ENCODE data around the gene SP6.

SP6 gene

DNA sequence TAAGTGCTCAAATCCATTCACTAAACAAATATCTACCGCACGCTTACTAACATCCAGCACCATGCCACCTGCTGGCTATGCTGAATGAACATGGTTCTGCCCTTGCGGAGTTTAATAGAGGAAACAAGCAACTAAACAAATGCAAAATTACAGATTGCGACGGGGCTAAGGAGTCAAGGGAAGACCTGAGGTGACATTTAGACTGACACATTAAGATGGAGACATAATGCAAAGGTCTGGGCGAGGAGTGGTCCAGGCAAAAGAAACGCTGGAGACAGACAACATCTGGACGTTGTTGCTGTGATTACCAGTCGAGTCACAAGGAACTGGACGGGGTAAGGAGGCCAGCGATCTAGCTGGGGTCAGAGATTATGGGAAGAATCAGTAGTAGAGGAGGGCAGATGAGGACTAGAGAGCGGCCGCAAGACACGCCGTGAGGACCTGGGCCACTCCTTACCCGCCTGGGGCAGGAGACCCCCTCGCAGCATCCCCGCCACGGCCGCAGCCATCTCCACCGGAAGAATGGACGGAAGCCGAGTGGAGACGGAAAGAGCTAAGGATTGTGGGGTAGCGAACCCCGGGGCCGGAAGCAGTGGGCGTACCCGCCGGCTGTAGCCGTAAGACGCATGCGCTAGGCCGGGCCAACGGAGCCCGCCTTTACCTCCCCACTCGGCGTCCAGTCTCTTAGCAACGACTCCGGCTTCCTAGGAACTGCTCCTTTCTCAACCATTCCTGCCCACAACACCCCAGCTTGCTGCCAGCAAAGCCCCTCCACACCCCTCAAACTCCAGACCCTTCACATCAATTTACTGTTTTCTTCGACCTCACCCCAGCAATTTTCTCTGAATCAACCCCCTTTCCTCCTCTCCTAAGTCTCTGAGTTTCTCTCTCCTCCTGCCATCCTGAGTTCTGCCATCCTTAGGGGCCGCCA, 19.7 kb downstream of the SP6 start, which contains the start of the genes LRRC46 and MRPL10:
LRRC46 (plus strand) TSS at position 668 of the 931 bp plus-strand sequence. CDS start 320 bp downstream, outside the sequence.
MRPL10 (minus strand) TSS at position 539 of the 931 bp plus-strand sequence; CDS start at position 509, 30 bp downstream.
- peak; percentile 91 for DNase-seq

GRCh38 chr17:47830396-47831002, 20.5 kb downstream of the SP6 start:
- no peak for DNase-seq

- peak; percentile 32 for DNase-seq
Measured at GRCh38 chr17:47829870-47830269, 21.1 kb downstream of the SP6 start.

DNA sequence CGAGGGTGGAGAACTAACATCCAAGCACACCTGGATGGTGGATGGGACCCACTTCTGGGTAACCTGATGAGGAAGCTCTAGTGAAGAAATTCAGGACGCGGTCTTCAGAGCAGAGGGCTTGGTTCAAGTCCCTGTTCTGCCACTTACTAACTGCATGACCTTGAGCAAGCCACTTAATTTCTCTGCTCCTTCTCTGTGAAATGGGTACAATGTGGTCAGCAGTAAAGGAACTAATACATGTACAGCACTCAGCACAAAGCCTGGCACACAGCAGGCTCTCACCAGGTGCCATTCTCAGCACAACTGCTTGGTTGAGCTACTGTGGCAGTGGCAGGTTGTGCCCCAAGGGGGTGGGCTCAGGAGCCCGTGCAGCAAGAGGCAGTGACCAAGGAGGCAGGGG, 27.4 kb downstream of the SP6 start:
- no peak for DNase-seq

- DNase-seq: no peak
Measured at GRCh38 chr17:47822785-47823184, 28.2 kb downstream of the SP6 start.

DNA sequence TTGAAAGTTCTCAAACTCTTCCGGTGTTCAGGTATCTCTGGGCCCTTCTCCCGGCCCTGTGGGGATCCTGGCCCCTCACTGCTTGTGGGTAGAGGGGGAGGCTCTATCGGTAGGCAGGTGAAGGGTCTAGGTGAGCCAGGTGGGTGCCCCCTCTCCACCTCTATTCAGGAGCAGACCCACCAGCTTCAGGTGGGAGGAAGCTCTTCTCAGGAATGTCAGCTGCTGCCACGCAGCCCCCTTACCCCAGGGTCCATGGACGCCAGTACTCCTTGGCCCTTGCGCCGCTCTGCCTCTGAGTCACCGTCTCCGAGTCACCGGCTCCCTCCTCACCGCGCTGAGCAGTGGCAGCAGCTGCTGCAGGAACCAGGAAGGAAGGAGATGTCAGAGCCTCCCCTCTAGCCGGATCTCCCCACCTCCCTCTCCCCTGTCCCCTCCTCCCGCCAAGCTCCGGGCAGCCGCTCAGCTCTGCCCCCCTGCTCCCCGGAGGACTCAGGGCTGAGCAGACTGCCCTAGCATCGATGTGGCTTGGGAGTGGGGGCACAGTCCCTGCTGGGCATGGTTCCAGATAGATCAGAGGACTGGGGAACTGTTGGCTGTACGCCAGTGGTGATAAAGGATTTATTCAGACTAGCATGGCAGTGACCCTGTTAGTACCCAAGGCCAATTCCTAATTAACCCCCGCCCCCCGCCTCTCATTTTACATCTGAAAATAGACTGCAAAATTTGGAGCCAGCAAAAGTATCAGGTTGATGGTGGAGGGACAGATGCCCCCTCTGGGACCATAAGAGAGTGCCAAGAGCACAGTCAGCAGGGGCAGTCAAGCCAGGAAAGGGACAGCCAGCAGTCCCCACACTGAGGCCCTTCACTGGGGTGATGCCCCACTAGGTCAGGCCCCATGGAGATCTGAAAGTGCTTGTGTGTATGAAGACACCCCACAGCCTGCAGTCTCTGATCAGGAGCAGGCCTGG, 29.3 kb downstream of the SP6 start, which contains the start of gene OSBPL7:
OSBPL7 (minus strand) TSS at position 371 of the 968 bp plus-strand sequence. CDS start 1,516 bp downstream, outside the sequence.
- peak; percentile 79 for DNase-seq

DNA sequence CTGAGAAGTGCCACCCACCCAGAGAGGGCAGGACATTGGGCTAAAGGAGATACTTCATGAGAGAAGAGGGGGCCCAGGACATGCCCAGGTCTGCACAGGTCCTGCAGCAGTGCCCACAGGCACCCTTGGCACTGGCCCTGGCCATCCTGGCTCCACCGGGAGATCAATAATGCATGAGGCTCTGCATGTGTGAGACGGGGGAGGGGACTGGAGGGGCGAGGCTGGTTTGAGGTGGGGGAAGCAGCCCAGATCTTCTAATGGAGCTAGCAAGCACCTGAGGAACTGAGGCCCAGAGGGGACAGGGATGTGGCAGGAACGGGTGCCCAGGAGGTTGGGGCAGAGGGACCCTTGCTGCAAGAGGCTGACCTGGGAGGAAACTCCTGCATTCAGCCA, 29.9 kb downstream of the SP6 start:
- DNase-seq: no peak

DNA sequence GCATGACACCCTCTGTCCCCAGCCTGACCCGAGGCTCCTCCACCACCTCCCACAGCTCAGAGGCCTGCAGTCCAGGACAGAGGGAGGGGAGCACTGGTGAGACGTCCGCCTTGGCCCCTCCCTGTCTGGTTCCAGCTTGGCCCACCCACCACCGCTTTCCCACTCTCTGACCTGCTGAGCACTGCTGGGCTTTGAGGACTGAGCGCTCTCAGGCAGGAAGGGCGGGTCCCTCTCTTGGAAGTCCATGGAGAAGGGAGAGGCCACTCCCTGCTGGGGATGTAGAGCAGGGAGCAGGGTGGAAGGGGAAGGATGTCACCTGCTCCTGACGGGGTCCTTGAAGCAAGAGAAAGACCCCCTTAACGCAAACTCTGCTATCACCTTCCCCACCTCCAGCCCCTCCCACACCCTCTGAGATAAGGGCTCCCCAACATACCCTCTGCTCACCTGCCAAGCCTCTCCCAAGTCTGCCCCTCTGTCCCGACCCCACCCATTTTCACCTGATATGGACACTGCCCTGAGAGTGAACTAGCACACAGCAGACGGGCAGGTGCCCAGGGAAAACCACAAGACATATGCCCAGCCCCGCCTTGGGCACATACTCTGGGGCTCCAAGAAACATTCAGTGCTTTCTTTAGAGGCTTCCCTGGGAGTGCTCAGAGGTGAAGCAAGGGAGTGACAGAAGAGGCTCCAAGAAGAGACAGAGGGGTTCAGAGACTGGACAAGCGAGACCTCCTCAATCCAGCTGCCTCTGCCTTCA, 30.8 kb downstream of the SP6 start:
- DNase-seq: no peak

- no peak for DNase-seq
Measured at GRCh38 chr17:47819475-47819874, 31.5 kb downstream of the SP6 start.

GRCh38 chr17:47818002-47818695, 32.8 kb downstream of the SP6 start:
- DNase-seq: no peak

DNA sequence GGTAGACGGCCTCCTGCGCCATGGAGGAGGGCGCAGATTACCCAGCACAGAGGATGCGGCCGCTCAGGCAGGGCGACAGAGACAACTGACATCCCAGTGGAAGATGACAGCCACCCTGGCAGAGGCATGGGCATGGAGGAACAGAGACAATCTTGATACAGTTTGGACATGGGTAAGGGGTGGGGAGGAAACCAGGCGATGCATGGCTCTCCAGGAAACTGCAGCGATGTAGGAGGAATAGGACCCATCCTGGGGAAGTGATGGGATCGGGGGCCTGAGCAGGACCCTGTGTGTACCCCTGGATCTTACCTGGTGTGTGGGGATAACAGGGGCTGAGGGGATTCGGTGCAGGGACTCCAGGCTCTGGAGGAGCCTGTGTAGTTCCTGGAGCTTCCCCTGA, 34.0 kb downstream of the SP6 start:
- DNase-seq: no peak

DNA sequence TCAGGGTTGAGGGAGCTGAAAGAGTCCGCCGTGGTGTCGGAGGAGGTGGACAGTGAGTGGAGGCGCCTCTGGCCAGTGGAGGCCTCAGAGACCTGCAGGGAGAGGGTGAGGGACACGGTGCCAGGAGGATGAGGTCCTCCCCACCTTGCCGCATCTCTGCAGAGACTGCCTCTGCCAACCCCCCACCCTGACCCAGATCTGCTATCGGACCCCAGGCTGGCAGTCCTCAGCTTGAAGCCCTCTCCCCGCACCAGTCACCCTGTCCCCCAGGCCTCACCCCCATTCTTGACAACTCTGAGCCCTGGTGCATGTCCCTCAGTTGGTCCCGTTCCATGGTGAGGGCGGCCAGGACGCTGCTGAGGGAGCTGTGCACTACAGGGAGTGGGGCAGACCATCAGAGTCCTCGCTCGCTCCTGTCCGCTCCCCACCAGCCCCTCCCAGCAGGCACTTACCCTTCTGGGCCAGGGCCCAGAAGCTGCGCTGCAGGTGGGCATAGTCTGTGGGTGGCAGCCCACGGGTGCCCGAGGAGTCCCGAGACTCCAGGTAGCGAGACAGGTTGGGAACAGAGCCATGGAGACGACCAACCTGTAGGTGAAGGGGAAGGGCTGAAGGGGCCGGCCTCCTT, 34.7 kb downstream of the SP6 start:
- no peak for DNase-seq

- DNase-seq: no peak
Measured at GRCh38 chr17:47815106-47815918, 35.7 kb downstream of the SP6 start.

DNA sequence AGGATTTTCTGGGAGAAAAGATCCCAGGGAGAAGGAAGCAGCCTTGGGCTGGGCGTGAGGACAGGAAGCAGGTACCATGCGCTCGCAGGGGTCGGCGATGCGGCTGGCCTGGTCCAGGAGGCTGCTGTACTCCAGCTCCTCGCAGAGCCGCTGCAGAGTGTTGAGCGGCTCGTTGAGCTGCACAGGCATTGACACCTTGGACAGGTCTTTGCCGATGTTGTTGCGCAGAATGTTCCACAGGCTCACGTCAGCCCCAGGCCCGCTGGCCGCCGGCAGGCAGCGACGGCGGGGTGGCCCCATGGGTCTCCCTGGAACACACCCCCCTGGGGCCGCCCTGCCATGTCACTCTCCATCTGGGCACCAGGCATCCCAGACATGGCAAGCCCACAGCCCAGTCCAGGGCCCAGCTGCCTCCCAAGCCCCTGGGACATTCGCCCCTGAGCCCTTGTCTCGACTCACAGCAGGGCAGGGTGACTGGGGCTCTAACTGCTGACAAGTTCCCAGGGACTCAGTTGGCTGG, 37.4 kb downstream of the SP6 start:
- DNase-seq: no peak

DNA sequence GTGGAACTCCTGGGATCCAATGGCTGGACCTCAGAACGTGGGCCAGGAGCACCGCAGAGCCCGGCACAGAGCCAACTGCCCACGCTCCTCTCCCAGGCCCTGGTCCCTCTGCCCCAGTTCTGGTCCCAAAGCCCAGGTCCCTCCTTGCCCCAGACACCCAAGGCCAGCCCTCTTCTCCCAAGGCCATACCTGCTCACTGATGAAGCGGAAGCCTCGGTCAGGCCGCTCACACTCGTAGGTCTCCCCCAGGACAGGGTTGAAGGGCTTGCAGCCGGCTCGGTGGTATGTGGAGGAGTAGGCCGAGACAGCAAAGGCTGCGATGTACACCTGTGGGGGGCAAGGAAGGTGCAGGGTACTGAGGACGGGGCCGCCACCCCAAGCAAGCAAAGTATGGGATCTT, 37.9 kb downstream of the SP6 start:
- no peak for DNase-seq

DNA sequence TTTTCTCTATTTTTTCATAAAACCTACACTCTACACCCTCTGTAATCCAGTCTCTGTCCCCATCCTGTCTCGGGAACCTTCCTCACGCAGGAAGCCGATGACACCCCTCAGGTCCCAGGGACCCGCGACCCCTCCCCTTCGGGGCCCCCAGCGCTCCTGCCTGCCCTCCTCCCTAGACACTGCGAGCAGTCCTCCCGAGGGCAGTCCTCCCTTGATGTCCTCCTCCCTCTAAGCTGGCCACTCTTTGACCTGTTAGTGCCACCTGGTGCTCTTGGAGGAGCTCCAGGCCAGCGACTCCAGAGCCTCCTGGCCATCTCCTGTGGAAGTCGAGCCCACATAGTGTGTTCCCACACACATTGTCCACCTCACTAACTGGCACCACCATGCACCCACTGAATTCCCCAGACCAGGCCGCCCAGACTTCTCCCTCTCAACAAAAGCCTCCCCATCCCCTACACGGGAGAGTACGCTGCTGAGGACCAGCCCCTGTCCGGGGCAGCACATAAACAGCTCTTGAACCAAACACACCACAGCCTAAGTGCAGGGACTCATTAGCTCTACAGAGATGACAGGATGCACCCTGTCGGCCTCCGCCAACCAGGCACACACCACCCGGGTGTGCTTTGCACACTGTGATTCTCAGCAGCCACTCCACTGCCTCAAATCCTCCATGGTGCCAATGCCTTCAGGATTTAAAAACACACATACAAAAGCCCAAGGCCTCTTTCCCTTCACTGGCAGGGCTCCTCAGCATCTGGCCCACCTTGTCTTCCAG, 38.6 kb downstream of the SP6 start:
- DNase-seq: no peak

DNA sequence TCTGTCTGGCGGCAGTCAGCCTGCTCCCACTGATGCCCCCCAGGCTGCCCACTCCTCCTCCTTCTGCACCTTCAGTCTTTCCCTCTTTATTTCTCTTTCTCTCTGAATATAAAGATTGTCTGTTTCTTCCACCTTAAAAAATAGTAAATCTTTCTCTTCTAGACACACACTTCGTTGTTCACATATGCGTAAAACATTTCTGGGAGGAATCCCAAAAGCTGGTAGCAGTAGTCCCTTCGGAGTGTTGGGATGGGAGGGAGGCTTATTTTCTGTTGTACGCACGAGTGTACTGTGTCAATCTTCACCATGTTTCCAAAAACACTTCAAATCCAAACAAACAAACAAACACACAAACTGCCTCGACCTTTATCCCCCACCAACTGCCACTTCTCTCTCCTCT, 39.3 kb downstream of the SP6 start:
- no peak for DNase-seq

DNA sequence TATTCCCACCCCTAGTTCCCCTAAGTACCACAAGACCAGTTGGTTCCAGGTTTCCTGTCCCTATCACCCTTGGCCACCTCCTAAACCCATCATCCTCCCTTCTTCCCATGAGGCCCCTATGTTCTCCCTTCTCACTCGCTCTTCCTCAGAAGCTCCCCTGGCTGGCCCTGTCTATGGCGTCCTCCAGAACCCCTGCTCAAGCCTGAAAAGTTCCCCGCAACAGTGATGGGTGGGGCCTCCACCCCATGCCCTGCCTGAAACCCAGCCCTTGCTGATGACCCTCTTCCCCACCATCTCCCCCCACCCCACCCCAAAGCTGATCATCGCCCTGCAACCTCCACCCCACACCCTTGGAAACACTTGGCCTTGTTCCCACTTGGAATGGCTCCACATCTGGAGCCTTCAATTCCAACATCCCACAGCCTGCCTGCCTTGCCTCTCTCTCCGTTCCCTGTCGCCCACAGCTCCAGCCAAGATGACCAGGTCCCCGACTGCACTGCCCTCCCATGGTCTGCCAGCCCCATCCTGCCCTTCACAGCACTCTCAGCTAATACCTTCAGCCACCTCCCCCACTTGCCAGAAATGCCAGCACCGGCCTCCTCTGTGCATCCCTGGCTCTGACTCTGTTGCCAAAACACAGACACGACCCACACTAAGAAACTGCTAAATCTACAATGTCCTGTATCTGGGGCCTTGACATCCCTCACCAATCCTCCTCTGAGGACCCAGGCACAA, 39.9 kb downstream of the SP6 start:
- DNase-seq: no peak
